B cell (primary cell): ENCODE data around the gene NTRK3.

Source experiments
- EZH2 ChIP-seq: IDR thresholded peaks from 2 replicates; pipeline ENCODE4 v1.6.1; 2012; ENCODE audit warnings: borderline replicate concordance, low read depth, mild to moderate bottlenecking, moderate library complexity, low read length; ENCODE audit not compliant: insufficient read depth, poor library complexity, severe bottlenecking
- TF ChIP-seq, protein P1 (sequence below): fragments of 200-600 bp; IDR thresholded peaks from one replicate; pipeline ENCODE4 v1.8.0; 2022; ENCODE audit warnings: antibody characterized with exemption, mild to moderate bottlenecking

DNA sequence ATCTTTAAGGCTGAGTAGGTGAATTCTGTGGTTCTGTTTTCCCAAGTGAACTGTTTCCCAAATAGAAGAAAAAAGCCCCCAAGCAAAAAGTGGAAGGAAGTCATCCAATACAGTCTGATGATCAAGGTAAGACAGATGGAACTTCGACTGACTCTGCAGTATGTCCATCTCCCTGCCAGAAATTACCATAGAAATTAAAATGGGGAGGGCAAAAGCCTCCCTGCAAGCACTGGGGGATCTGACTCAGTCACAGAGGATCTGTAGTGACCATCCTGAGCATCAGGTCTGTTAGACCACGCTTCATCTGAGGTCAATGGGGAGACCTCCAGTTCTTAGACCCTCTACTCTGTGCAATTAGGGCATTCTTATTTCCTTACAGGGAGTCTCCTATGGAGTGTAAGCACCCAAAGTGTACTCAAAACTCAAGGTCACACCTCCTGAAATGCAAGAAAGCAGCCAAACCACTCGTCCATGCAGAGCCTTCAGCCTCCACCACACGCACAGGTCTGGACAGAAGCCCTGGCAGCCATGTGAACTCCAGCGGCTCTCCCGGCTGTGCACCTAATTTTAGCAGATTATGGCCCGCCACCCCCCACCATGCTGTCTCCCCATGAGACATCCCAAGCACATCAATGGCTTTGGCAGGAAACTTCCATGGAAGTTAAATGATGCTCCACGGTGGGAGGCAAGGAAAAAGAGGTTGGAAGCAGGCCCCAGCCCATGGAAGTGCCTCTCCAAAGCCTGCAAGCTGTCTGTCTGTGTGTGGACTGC, 348.7 kb downstream of the NTRK3 start:
- TF ChIP-seq, protein P1, sequence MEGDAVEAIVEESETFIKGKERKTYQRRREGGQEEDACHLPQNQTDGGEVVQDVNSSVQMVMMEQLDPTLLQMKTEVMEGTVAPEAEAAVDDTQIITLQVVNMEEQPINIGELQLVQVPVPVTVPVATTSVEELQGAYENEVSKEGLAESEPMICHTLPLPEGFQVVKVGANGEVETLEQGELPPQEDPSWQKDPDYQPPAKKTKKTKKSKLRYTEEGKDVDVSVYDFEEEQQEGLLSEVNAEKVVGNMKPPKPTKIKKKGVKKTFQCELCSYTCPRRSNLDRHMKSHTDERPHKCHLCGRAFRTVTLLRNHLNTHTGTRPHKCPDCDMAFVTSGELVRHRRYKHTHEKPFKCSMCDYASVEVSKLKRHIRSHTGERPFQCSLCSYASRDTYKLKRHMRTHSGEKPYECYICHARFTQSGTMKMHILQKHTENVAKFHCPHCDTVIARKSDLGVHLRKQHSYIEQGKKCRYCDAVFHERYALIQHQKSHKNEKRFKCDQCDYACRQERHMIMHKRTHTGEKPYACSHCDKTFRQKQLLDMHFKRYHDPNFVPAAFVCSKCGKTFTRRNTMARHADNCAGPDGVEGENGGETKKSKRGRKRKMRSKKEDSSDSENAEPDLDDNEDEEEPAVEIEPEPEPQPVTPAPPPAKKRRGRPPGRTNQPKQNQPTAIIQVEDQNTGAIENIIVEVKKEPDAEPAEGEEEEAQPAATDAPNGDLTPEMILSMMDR: no peak
- no peak for TF ChIP-seq EZH2
